Activated CD8-positive, alpha-beta T cell treated with anti-CD3 and anti-CD28 coated beads, Interleukin-2, amount 10 ng/mL, durations not matched to agents 7 days and 5 days (primary cell): Measurements from ENCODE around the gene SPSB4. TPM values are rescaled to one million over a fixed set of nuclear protein-coding genes. Genes with fewer than 3 reads are reported as not detected.

Source experiments
- ATAC-seq: fragments of 150-1000 bp; cut with Tn5 transposase; one replicate; pipeline ENCODE4 v1.10.0; 2021; ENCODE audit warnings: moderate library complexity
- CTCF ChIA-PET: fragments of 350-600 bp; sonication (Branson Sonifier 250); formaldehyde crosslinking; loops from one replicate; lab custom pipeline; 2021; ENCODE audit warnings: antibody characterized with exemption; lab: Charles Lee
- POLR2A ChIA-PET: fragments of 350-600 bp; sonication (Branson Sonifier 250); formaldehyde crosslinking; loops from one replicate; lab custom pipeline; 2021; ENCODE audit warnings: antibody characterized with exemption; lab: Charles Lee
- DNase-seq: peaks from one replicate; pipeline ENCODE4 v3.0.0-alpha.2; 2020
- H3K27ac Mint-ChIP-seq: one replicate; pipeline ENCODE4 v1.8.0; 2021; ENCODE audit warnings: mild to moderate bottlenecking, mixed read lengths
- H3K27me3 Mint-ChIP-seq: one replicate; pipeline ENCODE4 v1.8.0; 2021; ENCODE audit warnings: low read depth, mixed read lengths
- H3K36me3 Mint-ChIP-seq: one replicate; pipeline ENCODE4 v1.8.0; 2021; ENCODE audit warnings: low read depth, mixed read lengths
- H3K4me1 Mint-ChIP-seq: one replicate; pipeline ENCODE4 v1.8.0; 2021; ENCODE audit warnings: low read depth, mixed read lengths
- H3K4me3 Mint-ChIP-seq: one replicate; pipeline ENCODE4 v1.8.0; 2021; ENCODE audit warnings: mild to moderate bottlenecking, mixed read lengths
- H3K9me3 Mint-ChIP-seq: one replicate; pipeline ENCODE4 v1.8.0; 2022; ENCODE audit warnings: mixed read lengths; ENCODE audit not compliant: insufficient read depth
- total RNA-seq, 2 experiments: library from RNA; stranded (reverse); gene quantifications; one replicate each; pipeline ENCODE4 v1.2.3, GENCODE V29; 2021

Gene SPSB4
- total RNA-seq, 2 experiments from 2014 or later, result not detected

DNA sequence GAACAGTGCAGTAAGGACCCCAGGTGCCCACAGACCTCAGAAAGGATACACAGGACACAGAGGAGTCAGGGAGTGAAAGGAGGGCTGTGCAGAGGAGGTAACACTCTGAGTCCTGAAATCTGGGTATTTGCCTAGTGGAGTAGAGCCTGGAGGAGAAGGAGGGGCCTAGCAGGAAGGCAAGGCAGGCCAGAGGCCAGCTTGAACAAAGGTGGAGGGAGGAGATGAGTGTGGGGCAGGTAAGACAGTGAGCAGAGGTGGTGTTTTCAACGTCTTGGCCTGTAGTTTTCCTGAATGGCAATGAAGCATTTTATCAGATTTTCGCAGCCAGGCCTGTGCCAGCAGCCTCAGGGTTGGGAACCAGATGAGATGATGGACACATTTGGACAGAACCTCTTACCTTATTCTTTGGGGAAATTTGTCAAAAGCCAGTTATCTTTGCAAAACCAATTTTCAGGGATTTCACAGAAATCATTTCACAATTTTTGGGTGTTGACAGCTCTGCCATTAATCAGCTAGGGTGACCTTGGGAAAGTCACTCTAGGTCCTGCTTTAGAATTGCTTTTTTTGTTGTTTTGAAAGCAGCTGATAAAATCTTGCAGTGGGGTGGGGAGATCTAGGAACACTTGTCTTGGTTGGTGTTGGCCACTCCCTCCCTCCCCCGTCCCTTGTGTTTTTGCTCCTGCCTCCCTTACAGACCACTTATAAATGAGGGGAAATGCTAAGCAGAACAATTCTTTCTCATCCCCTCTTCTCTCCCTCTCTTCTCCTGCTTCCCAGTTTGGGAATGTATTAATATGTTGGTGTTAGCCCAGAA, 38.4 kb downstream of the SPSB4 start:
- H3K4me3 Mint-ChIP-seq, result no peak overlapping the region
- no peaks in the 10 kb centered on the region for H3K4me1 Mint-ChIP-seq
- no peak for ATAC-seq
- ChIA-PET CTCF (no interaction called here), POLR2A (no interaction called here)
- no peak overlapping the region for H3K27ac Mint-ChIP-seq
- no peaks in the 10 kb centered on the region for H3K36me3 Mint-ChIP-seq
- H3K9me3 Mint-ChIP-seq, result no peaks in the 10 kb centered on the region
- DNase-seq, result no peak
- peaks cover 4% of the 10 kb centered on the region for H3K27me3 Mint-ChIP-seq

DNA sequence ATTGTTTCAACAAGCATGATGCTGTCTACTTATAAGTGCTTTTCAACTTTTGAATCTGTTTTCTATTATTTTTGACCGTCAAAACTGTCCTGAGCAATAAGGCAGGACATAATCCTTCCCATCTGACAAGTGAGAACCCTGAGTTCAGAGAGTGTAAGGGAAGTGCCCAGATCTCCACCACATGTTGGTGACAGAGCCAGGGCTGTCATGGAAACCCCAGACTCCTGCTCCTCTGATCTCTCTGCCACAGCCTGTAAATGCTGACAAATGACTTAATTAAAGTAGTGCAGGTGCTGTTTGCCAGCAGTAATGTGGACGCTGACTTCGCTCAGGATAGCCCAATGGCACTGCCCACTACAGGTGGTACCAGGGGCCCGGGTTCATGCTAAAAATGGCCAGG, 40.3 kb downstream of the SPSB4 start:
- Mint-ChIP-seq H3K4me3 (no peak overlapping the region), H3K27ac (no peak overlapping the region), H3K9me3 (no peaks in the 10 kb centered on the region), H3K27me3 (peaks cover 4% of the 10 kb centered on the region), H3K36me3 (no peaks in the 10 kb centered on the region), H3K4me1 (no peaks in the 10 kb centered on the region)
- ATAC-seq, result no peak
- DNase-seq, result no peak
- POLR2A ChIA-PET, result no interaction called here
- CTCF ChIA-PET, result interaction anchor here (0.8 kb wide), 1 partner anchor 91 kb away, joined by 3 read pairs; no protein-coding TSS in a partner anchor

- Mint-ChIP-seq H3K36me3 (no peaks in the 10 kb centered on the region), H3K27me3 (peaks cover 4% of the 10 kb centered on the region), H3K27ac (no peak overlapping the region), H3K4me1 (no peaks in the 10 kb centered on the region), H3K4me3 (no peak overlapping the region), H3K9me3 (no peaks in the 10 kb centered on the region)
- ChIA-PET CTCF (no interaction called here), POLR2A (no interaction called here)
- no peak for DNase-seq
- no peak for ATAC-seq
Measured at GRCh38 chr3:141092663-141093062, 41.5 kb downstream of the SPSB4 start.

- Mint-ChIP-seq H3K27ac (no peak overlapping the region), H3K4me1 (no peaks in the 10 kb centered on the region), H3K27me3 (peaks cover 4% of the 10 kb centered on the region), H3K4me3 (no peak overlapping the region), H3K9me3 (no peaks in the 10 kb centered on the region), H3K36me3 (no peaks in the 10 kb centered on the region)
- CTCF ChIA-PET, result interaction anchor here (0.6 kb wide), 1 partner anchor 12 kb away, joined by 3 read pairs; no protein-coding TSS in a partner anchor
- POLR2A ChIA-PET, result no interaction called here
- no peak for ATAC-seq
- DNase-seq, result no peak
Measured at GRCh38 chr3:141093397-141093796, 42.2 kb downstream of the SPSB4 start.

DNA sequence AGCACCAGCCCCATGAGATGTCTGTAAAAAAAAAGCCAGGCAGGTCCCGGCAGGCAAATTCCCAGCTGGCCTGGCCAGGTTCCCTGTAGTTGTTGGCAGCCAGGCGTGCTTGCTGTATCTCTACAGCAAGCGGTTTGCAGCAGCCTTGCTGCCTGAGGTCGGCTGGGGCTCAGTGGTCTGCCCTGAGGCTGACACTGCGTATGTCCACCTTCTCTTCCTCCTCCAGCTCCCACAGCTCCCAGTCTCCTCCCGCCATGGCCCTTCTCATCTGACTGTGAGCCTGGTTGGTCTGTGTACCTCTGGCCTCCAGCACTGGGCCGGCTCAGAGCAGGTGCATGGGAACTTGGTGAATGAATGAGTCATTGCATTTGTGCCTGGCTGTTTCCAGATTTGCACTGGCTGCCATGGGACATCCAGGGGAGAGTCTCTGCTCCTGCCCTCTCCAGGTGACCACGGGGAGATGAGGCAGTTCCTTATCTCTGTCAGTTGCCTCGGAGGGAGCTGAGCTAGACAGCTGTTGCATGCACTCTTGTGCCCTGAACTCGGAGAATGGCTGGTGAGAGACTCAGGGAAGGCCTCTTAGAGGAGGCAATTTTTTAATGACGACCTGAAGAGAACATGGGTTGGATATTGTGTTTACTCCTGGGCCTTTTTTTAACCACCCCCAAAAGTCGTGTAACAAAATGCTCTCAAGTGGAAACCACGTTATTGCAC, 43.0 kb downstream of the SPSB4 start:
- POLR2A ChIA-PET, result no interaction called here
- no peak overlapping the region for H3K27ac Mint-ChIP-seq
- DNase-seq (no peak), ATAC-seq (no peak)
- CTCF ChIA-PET, result no interaction called here
- no peaks in the 10 kb centered on the region for H3K36me3 Mint-ChIP-seq
- no peaks in the 10 kb centered on the region for H3K4me1 Mint-ChIP-seq
- peaks cover 4% of the 10 kb centered on the region for H3K27me3 Mint-ChIP-seq
- H3K4me3 Mint-ChIP-seq, result no peak overlapping the region
- no peaks in the 10 kb centered on the region for H3K9me3 Mint-ChIP-seq

- no peak overlapping the region for H3K4me3 Mint-ChIP-seq
- no peak for DNase-seq
- CTCF ChIA-PET, result no interaction called here
- H3K27ac Mint-ChIP-seq, result no peak overlapping the region
- H3K36me3 Mint-ChIP-seq, result no peaks in the 10 kb centered on the region
- no peaks in the 10 kb centered on the region for H3K9me3 Mint-ChIP-seq
- no peak for ATAC-seq
- peaks cover 4% of the 10 kb centered on the region for H3K27me3 Mint-ChIP-seq
- POLR2A ChIA-PET, result no interaction called here
- H3K4me1 Mint-ChIP-seq, result no peaks in the 10 kb centered on the region
Measured at GRCh38 chr3:141094790-141095545, 43.8 kb downstream of the SPSB4 start.

DNA sequence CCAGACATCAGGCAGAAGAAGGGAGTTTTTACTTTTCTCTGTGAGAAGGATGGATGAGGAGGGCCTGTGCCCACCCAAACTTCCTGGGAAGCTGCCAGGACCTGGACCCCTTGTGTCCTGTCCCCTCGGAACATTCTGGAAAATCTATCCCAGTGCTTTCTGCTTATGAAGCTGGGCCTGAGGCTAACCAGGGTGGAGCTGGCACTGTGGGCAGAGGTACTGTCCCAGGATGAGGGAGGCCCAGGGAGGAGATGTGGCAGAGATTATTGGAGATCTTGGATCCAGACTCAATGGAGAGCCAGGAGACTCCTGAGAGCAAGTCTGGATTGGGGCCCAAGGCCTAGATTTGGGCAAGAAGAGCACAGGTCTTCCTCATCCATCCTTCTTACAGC, 44.4 kb downstream of the SPSB4 start:
- ChIA-PET CTCF (no interaction called here), POLR2A (no interaction called here)
- DNase-seq (no peak), ATAC-seq (no peak)
- no peak overlapping the region for H3K27ac Mint-ChIP-seq
- H3K36me3 Mint-ChIP-seq, result no peaks in the 10 kb centered on the region
- no peaks in the 10 kb centered on the region for H3K4me1 Mint-ChIP-seq
- H3K4me3 Mint-ChIP-seq, result no peak overlapping the region
- H3K27me3 Mint-ChIP-seq, result peaks cover 3% of the 10 kb centered on the region
- no peaks in the 10 kb centered on the region for H3K9me3 Mint-ChIP-seq

DNA sequence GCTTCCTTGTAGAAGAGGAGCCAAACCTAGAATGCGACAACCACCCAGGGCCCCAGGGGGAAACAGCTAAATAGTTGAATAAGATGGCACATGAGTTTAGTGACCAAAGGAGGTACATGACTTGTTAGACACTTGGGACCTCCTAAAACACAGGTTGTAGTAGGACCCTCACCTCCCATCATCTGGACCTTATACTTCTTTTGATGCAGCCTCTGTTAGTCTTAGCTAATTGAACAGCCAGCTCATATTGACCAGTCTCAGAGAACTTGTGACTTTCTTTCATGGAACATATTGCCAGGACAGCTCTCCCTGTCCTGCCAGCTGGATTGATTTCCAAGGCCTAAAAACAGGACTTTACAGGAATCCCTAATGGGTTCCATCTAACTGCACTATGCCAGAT, 45.0 kb downstream of the SPSB4 start:
- Mint-ChIP-seq H3K4me1 (no peaks in the 10 kb centered on the region), H3K36me3 (no peaks in the 10 kb centered on the region), H3K4me3 (no peak overlapping the region), H3K9me3 (no peaks in the 10 kb centered on the region), H3K27me3 (peaks cover 3% of the 10 kb centered on the region), H3K27ac (no peak overlapping the region)
- ATAC-seq, result no peak
- CTCF ChIA-PET, result no interaction called here
- POLR2A ChIA-PET, result no interaction called here
- DNase-seq, result no peak

DNA sequence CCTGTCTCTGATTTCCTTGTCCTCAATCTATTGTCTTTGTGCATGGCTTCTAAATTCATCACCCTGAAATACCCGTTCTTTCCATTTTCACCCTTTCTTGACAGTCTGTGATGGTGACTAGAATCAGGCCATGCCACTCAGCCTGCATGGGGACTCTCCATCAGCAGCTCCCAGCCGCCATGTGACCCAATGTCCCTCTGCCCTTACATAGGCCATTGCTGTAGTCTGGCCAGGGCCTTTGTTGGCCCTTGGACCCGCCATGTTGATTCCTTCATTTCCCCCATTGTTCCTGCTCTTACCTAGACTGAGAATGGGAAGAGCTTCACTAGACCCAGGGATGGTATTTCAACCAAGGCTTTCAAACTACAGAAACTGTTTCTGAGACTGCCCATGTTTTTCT, 45.8 kb downstream of the SPSB4 start:
- Mint-ChIP-seq H3K27me3 (peaks cover 3% of the 10 kb centered on the region), H3K4me1 (no peaks in the 10 kb centered on the region), H3K4me3 (no peak overlapping the region), H3K27ac (no peak overlapping the region), H3K9me3 (no peaks in the 10 kb centered on the region), H3K36me3 (no peaks in the 10 kb centered on the region)
- ChIA-PET POLR2A (no interaction called here), CTCF (interaction anchor here (1.4 to 1.5 kb wide), 2 partner anchors 95 to 99 kb away, joined by 3 read pairs; no protein-coding TSS in a partner anchor)
- DNase-seq (no peak), ATAC-seq (no peak)

DNA sequence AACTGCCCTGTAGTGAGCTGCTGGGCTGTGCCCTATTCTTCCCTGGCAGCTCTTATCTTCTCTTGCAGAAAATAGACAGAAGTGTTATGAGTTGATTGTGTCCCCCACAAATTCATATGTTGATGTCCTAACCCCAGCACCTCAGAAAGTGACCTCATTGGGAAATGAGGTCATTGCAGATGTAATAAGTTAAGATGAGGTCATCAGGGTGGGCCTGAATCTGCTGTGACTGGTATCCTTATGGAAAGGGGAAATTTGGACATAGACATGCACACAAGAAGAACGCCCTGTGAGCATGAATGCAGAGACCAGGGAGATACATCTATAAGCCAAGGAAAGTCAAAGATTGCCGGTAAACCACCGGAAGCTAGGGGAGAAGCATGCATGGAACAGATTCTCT, 49.0 kb downstream of the SPSB4 start:
- H3K4me3 Mint-ChIP-seq, result no peak overlapping the region
- H3K27ac Mint-ChIP-seq, result no peak overlapping the region
- ChIA-PET POLR2A (no interaction called here), CTCF (interaction anchor here (1.4 kb wide), 1 partner anchor 89 kb away, joined by 3 read pairs; no protein-coding TSS in a partner anchor)
- DNase-seq, result no peak
- H3K27me3 Mint-ChIP-seq, result peaks cover 5% of the 10 kb centered on the region
- no peaks in the 10 kb centered on the region for H3K4me1 Mint-ChIP-seq
- H3K36me3 Mint-ChIP-seq, result no peaks in the 10 kb centered on the region
- no peak for ATAC-seq
- H3K9me3 Mint-ChIP-seq, result no peaks in the 10 kb centered on the region

GRCh38 chr3:141100531-141101320, 49.6 kb downstream of the SPSB4 start:
- ChIA-PET POLR2A (no interaction called here), CTCF (interaction anchor here (1.4 kb wide), 1 partner anchor 89 kb away, joined by 3 read pairs; no protein-coding TSS in a partner anchor)
- H3K4me3 Mint-ChIP-seq, result no peak overlapping the region
- ATAC-seq, result no peak
- DNase-seq, result no peak
- no peak overlapping the region for H3K27ac Mint-ChIP-seq
- peaks cover 5% of the 10 kb centered on the region for H3K27me3 Mint-ChIP-seq
- no peaks in the 10 kb centered on the region for H3K36me3 Mint-ChIP-seq
- no peaks in the 10 kb centered on the region for H3K4me1 Mint-ChIP-seq
- H3K9me3 Mint-ChIP-seq, result no peaks in the 10 kb centered on the region
